Ishikawa (cell line): Measurements from ENCODE around the gene MFSD1.

Experiments used
- CEBPB ChIP-seq: IDR thresholded peaks from 2 replicates; pipeline ENCODE4 v1.6.1; 2012
- CREB1 ChIP-seq: IDR thresholded peaks from 2 replicates; pipeline ENCODE4 v1.6.1; 2012; ENCODE audit warnings: low read depth
- EGR1 ChIP-seq: IDR thresholded peaks from 2 replicates; pipeline ENCODE4 v1.6.1; 2012
- EP300 ChIP-seq: IDR thresholded peaks from 2 replicates; pipeline ENCODE4 v1.6.1; 2012; ENCODE audit warnings: borderline replicate concordance
- FOXM1 ChIP-seq: IDR thresholded peaks from 2 replicates; pipeline ENCODE4 v1.6.1; 2012; ENCODE audit warnings: low read depth, borderline replicate concordance
- NFIC ChIP-seq: IDR thresholded peaks from 2 replicates; pipeline ENCODE4 v1.6.1; 2012
- RAD21 ChIP-seq: IDR thresholded peaks from 2 replicates; pipeline ENCODE4 v1.6.1; 2012; ENCODE audit warnings: low read depth
- TAF1 ChIP-seq: IDR thresholded peaks from 2 replicates; pipeline ENCODE4 v1.6.1; 2012; ENCODE audit warnings: low read depth, mild to moderate bottlenecking
- TCF12 ChIP-seq: IDR thresholded peaks from 2 replicates; pipeline ENCODE4 v1.6.1; 2012; ENCODE audit warnings: low read depth
- TEAD4 ChIP-seq: IDR thresholded peaks from 2 replicates; pipeline ENCODE4 v1.6.1; 2012
- YY1 ChIP-seq: IDR thresholded peaks from 2 replicates; pipeline ENCODE4 v1.6.1; 2012; ENCODE audit warnings: low read depth
- ZBTB7A ChIP-seq: IDR thresholded peaks from 2 replicates; pipeline ENCODE4 v1.6.1; 2012; ENCODE audit warnings: low read depth
- TF ChIP-seq, protein P1 (sequence below): IDR thresholded peaks from 2 replicates; pipeline ENCODE4 v1.6.1; 2012
- TF ChIP-seq, protein P2 (sequence below): IDR thresholded peaks from 2 replicates; pipeline ENCODE4 v1.6.1; 2012
- TF ChIP-seq, protein P3 (sequence below): IDR thresholded peaks from 2 replicates; pipeline ENCODE4 v1.6.1; 2012; ENCODE audit warnings: low read depth, mild to moderate bottlenecking

The MFSD1 gene

DNA sequence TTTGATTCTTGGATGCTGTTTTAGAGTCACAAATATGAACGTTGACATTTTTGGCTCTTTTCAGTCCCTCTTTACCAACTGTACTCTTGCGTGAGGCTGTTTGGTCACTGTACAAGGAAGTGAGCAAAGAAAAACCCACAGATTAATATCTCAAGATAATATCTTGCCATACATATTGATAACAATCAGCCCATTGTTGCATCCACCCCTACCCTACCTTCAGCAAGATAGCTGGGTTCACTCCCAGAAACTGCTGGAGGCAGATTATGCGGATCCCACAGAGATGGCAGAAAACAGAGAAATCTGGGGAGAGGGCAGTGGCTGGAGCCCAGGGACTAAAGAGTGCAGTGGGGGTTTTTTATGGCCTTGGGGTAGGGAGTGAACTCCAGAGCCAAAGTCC, 29.9 kb upstream of the MFSD1 start:
- TF ChIP-seq, protein P1, sequence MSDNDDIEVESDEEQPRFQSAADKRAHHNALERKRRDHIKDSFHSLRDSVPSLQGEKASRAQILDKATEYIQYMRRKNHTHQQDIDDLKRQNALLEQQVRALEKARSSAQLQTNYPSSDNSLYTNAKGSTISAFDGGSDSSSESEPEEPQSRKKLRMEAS: no peak
- TF ChIP-seq, protein P2, sequence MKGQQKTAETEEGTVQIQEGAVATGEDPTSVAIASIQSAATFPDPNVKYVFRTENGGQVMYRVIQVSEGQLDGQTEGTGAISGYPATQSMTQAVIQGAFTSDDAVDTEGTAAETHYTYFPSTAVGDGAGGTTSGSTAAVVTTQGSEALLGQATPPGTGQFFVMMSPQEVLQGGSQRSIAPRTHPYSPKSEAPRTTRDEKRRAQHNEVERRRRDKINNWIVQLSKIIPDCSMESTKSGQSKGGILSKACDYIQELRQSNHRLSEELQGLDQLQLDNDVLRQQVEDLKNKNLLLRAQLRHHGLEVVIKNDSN: no peak
- TF ChIP-seq EP300 (no peak), FOXM1 (no peak), ZBTB7A (no peak), TCF12 (no peak), TAF1 (no peak), TEAD4 (no peak), EGR1 (no peak), NFIC (no peak), YY1 (no peak), CEBPB (no peak), RAD21 (no peak), CREB1 (no peak)
- TF ChIP-seq, protein P3, sequence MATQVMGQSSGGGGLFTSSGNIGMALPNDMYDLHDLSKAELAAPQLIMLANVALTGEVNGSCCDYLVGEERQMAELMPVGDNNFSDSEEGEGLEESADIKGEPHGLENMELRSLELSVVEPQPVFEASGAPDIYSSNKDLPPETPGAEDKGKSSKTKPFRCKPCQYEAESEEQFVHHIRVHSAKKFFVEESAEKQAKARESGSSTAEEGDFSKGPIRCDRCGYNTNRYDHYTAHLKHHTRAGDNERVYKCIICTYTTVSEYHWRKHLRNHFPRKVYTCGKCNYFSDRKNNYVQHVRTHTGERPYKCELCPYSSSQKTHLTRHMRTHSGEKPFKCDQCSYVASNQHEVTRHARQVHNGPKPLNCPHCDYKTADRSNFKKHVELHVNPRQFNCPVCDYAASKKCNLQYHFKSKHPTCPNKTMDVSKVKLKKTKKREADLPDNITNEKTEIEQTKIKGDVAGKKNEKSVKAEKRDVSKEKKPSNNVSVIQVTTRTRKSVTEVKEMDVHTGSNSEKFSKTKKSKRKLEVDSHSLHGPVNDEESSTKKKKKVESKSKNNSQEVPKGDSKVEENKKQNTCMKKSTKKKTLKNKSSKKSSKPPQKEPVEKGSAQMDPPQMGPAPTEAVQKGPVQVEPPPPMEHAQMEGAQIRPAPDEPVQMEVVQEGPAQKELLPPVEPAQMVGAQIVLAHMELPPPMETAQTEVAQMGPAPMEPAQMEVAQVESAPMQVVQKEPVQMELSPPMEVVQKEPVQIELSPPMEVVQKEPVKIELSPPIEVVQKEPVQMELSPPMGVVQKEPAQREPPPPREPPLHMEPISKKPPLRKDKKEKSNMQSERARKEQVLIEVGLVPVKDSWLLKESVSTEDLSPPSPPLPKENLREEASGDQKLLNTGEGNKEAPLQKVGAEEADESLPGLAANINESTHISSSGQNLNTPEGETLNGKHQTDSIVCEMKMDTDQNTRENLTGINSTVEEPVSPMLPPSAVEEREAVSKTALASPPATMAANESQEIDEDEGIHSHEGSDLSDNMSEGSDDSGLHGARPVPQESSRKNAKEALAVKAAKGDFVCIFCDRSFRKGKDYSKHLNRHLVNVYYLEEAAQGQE: no peak

DNA sequence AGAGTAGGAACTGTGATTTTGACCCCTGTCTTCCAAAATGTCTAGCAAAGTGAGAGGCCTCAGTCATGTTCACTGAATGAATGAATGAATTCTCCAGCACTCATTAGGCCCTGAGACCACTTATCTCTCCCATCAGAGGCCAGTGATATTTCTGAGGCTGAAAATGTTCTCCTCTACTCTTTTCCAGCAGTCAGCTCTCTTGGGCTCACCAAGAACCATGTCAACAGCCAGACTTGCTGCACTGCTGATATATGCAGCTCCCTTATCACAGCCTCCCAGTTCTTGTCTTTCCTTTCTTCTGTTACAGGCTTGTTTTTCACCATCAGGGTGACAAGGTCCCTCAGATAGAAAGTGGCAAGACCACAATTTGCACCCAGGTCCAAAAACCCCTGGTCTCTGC, 28.7 kb upstream of the MFSD1 start:
- TF ChIP-seq, protein P3: no peak
- no peak for TF ChIP-seq RAD21
- no peak for TF ChIP-seq YY1
- no peak for TF ChIP-seq CEBPB
- TF ChIP-seq, protein P1: no peak
- no peak for TF ChIP-seq TEAD4
- TF ChIP-seq CREB1: no peak
- TF ChIP-seq EGR1: no peak
- no peak for TF ChIP-seq NFIC
- no peak for TF ChIP-seq TCF12
- no peak for TF ChIP-seq EP300
- TF ChIP-seq, protein P2: no peak
- no peak for TF ChIP-seq FOXM1
- no peak for TF ChIP-seq TAF1
- TF ChIP-seq ZBTB7A: no peak

DNA sequence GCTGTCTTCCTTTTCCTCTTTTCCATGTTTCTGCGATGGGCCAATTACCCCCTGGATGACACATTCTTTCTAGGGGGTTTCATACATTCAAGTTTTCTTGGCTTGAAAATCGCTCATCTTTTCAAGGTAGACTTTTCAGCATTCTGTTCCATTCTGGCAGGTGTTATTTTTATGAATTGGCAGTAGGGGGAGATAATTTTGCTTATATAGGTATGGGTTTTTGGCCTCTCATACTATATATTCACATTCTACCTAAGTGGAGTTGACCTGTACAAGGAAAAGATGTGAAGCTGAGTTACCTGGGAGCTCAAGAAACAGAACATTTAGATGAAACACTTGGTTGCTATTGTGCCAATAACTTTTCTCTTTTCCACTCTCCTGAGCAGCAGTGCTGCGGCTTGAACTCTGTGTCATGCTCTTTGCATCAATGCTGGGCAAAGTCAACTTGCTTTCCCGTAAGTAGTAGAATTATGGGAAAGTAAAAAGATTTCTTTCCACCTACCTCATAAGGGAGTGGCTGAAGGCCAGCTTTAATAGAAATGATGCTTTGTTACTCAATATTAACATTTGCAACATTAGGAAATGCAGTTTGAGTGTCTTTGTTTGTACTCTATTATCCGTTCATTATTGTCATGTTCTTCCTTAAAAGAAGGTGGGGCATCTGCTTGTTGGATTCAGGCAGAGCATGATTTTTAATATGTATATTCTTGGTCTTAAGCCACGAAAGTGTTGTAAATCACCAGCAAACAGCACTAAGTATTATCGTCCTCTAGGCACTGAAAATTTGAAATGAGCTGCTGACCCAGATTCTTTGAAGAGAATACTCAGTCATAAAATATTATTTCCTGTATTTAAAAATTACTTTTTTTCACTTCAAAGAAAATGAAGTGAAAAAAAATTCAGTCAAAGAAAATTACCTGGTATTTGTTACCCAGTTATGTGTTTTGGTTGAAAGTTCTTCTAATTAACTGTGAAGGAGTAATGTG, 27.7 kb upstream of the MFSD1 start:
- TF ChIP-seq CREB1: no peak
- TF ChIP-seq RAD21: no peak
- TF ChIP-seq TCF12: no peak
- TF ChIP-seq, protein P1: no peak
- TF ChIP-seq NFIC: no peak
- TF ChIP-seq, protein P3: no peak
- TF ChIP-seq CEBPB: no peak
- TF ChIP-seq TEAD4: no peak
- no peak for TF ChIP-seq EGR1
- TF ChIP-seq EP300: no peak
- TF ChIP-seq ZBTB7A: no peak
- no peak for TF ChIP-seq YY1
- TF ChIP-seq, protein P2: no peak
- TF ChIP-seq FOXM1: no peak
- TF ChIP-seq TAF1: no peak
